Measurements from ENCODE around the gene DMBT1.

The DMBT1 gene

DNA sequence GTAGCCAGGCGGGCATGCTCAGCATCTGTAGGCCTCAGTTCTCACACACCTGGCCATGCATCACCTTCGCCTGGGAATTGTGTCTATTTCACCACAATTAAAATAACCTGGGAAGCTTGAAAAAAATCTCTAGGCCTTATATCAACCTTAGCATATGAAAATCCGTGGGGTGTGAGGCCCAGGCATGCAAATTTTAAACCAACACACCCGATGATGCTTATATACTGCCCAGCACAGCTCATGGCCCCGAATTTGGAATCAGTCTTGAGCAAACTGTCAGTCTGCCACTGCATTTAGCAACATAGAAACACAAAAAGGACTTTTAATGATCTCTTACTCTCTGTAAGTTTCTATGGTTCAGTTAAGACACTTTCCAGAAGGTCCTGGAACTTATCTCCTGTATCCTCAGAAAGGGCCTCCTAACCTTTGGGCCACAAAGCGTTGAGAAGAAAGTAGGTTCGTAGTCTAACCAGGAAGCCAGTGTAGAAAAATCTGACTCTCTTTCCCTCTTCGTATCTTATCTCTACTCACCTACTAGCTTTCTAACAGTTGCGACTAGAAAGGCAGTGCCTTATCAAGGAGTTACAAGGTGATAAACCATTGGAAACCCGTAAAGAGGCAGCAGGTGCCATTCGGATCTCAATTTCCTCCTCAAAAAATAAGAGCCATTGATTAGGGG is 12.0 kb upstream of the DMBT1 start:
- no peak for DNase-seq (ENCODE audit: low read depth)

DNA sequence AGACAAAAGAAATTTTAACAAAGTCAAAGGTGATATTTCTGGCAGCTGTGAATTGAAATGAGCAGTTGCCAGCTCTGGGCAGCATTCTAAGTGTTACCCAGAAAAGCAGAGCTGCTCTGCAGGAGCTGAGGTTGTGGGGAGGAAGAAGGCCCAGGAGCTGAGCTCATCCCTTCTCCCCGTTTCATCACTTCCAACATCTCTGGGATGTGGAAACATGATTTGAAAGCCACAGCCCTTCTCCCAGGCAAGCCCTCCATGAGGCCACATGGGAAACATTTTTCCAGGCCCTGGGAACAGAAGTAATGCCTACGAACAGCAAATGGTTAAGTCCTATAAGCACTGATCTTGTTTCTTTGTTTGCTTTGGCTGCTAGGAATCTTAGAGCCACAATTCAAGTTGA is 10.9 kb upstream of the DMBT1 start:
- DNase-seq (ENCODE audit: low read depth) = no peak

- no peak for DNase-seq (ENCODE audit: low read depth)
These were observed 10.1 kb upstream of the DMBT1 start for GRCh38 chr10:122550427-122550826.

- DNase-seq (ENCODE audit: low read depth) = no peak
These were observed 9.6 kb upstream of the DMBT1 start for GRCh38 chr10:122550983-122551382.

DNA sequence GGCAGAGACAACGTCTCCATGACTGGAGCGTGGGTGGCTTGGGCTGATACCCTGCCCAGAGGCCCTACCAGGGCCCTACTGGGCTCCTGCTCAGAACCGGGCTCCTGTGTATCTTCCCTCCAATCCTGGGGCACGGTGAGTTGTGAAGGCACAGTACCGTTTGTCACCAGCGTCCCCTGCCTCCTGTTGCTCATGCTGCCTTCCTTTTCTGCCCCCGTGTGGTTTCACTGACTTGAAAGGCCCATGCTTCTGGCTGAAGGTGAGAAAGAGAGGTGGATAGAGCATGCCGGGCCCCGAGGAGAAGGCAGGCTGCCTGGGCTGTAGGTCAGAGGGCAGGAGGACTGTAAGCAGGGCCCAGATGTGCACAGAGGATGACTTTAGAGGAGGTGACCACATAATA is 9.1 kb upstream of the DMBT1 start:
- no peak for DNase-seq (ENCODE audit: low read depth)

DNA sequence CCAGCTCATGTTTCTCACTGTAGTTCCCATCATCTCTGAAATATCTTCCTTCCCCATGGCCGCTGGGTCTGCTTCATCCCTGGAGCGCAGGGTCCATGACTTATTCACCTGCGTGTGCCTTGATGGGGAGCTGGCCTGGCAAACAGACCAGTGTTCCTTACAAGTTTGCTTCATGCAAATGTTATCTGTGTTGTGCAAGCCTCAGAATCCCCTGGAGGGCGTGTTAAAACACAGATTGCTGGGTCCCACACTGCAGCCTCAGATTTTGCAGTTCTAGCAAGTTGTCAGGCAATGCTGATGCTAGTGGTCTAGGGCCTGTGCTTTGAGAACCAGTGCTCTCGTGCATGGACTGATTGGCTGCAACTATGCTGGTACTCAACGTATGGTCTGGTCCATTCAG is 7.2 kb upstream of the DMBT1 start:
- no peak for DNase-seq (ENCODE audit: low read depth)

GRCh38 chr10:122554131-122555036 is 6.2 kb upstream of the DMBT1 start:
- no peak for DNase-seq (ENCODE audit: low read depth)

DNA sequence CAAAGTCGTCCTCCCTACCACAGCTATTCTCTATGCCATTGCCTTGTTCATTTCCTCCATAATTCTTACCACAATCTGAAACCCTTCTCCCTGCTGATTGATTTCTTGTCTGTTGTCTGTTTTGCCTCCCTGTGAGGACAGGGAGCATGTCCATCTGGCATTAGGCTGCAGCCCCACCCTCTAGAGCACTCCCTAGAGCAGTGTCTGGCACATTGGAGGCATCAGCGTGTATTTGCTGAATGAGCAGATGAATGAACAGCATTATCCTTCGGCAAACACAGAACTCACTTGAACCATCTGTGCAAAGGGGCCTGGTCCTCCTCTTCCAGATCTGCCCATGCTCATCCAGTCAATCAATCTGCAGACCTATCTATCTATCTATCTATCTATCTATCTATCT is 5.1 kb upstream of the DMBT1 start:
- no peak for DNase-seq (ENCODE audit: low read depth)

DNA sequence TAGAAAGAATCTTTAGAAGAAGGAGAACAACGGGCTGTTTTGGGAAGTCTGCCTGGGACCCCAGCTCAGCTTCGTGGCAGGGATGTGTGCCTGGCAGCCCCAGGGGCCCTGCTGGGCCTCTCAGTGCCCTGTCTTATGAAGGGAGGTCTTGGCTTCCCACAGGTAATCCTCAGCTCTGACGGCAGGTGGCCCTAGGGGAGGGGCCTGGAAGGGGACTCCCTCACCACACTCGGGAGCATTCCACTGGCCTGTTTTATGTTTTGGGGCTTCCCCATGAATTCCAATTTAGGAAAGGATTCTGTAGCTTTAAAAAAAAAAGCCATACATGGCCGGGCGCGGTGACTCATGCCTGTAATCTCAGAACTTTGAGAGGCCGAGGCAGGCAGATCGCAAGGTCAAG is 3.0 kb upstream of the DMBT1 start:
- DNase-seq (ENCODE audit: low read depth) = no peak

GRCh38 chr10:122558452-122558851 is 2.1 kb upstream of the DMBT1 start:
- DNase-seq (ENCODE audit: low read depth) = no peak

DNA sequence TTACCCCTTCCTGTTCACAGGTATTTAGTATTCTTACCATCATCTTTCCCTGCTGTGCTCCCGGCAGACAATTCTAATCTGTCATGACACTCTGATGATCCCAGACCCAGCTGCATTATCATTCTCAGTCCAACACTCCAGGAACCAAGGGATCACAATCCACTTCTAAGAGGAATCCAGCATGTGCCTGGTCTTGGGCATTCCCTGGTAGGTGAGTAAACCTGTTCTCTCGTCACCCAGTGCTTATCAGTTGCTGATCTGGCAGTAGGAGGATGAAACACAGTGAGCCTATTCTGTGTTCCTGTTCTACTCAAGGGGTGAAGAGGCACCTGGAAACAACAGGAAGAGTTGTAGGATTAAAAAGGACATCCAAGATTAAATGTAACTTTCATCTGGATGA is 1.3 kb upstream of the DMBT1 start:
- DNase-seq (ENCODE audit: low read depth) = no peak

DNA sequence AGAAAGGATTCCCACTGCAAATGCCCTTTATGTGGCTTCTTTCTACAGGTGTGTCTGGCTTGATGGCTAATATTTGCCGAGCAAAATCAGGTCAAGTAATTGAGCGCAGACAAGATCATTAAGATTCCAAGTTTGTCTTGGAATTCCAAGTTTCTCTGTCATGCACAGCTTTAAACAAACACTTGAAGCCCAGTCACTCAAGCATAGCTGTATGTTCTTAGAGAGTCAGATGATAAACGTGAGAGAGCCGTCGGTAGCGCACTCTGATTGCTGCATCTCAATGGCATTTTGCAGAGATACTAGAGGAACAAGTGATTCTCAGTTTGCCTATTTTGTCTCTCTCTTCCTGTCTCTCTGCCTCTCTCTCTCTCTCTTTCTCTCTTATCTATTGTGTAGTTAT is 658 bp downstream of the DMBT1 start:
- no peak for DNase-seq (ENCODE audit: low read depth)

DNA sequence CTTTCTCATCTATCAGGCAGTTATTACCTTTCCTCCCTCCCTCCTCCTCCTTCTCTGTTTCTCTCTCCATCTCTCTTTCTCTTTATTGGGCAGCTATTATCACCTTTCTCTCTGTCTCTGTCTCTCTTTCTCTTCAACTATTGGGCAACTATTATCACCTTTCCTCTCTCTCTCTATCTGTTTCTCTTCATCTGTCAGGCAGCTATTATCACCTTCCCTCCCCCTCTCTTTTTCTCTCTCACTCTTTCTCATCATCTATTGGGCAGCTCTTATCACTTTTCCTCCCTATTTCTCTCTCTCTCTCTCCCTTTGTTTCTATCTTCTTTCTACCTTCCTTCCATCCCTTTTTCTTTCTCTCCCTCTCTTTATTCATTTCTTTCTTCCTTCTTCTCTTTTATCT is 1.2 kb downstream of the DMBT1 start:
- DNase-seq (ENCODE audit: low read depth) = no peak

- no peak for DNase-seq (ENCODE audit: low read depth)
These were observed 4.4 kb downstream of the DMBT1 start for GRCh38 chr10:122564980-122565379.

GRCh38 chr10:122565766-122566206 is 5.2 kb downstream of the DMBT1 start:
- peak; percentile 84 for DNase-seq (ENCODE audit: low read depth)

GRCh38 chr10:122566632-122567031 is 6.1 kb downstream of the DMBT1 start:
- DNase-seq (ENCODE audit: low read depth) = no peak

GRCh38 chr10:122567056-122567660 is 6.6 kb downstream of the DMBT1 start:
- DNase-seq (ENCODE audit: low read depth) = no peak

- DNase-seq (ENCODE audit: low read depth) = no peak
These were observed 8.0 kb downstream of the DMBT1 start for GRCh38 chr10:122568551-122568950.

DNA sequence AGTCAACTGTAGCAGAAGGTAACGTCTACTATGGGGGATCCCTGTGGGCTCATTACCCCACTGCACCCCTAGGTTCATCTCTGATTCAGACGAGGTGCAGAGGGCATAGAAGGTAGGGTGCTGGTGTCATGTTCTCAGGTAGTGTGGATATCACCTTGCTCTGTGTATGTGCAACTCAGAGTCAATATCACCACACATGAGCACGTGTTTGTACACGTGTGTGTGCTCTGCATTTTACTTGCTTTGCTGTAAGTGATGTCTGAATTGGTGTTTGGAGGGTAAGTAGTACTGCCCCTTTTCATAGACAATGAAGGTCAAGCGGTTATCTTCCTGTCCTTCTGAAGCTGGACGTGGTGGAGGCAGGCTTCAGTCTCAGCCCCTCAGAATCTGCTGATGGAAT is 10.4 kb downstream of the DMBT1 start:
- no peak for DNase-seq (ENCODE audit: low read depth)

DNA sequence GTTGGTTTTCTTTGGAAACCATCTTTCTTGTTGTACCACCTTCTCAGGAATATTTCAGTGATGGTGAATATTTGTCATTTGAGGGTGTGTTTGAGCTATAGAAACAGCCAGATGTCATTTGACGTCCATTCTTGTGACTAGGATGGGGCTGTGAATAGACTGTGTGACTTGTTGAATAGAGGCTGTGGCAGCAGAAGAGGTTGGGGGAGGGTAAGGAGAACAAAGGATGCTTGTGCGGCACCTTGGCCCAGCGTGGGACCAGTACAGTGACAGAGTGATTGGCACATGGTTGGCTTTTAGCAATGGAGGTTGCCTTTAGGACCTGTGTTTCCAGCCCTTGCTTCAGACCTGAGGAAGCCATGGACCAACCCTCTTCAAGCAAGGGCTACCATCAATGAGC is 11.3 kb downstream of the DMBT1 start:
- DNase-seq (ENCODE audit: low read depth) = no peak

DNA sequence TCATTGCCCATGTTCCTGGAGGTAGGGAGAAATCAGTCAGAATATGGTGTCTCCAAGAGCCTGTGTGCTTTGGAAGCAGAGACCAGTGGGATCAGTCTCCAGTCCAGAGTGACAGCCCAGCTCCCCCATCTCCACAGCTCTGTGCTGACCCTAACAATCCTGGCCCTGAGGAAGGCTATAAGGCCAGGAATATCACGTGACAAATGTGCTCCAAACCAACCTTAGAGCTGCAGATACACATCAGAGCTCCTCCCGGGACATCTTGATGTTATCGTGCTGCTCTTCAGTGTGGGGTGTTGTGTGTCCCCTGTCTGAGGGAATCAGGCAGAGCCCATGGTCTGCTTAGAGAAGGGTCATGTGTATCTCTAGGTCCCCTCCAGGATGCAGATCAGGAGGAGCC is 15.2 kb downstream of the DMBT1 start:
- no peak for DNase-seq (ENCODE audit: low read depth)

DNA sequence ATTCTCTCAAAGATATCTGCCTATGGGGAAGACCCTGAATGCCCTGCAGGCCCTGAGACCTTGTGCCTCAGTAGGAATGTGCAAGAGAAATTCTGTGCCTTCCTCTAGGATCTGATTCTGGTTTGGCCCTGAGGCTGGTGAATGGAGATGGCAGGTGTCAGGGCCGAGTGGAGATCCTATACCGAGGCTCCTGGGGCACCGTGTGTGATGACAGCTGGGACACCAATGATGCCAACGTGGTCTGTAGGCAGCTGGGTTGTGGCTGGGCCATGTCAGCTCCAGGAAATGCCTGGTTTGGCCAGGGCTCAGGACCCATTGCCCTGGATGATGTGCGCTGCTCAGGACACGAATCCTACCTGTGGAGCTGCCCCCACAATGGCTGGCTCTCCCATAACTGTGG is 15.7 kb downstream of the DMBT1 start:
- DNase-seq (ENCODE audit: low read depth) = no peak

GRCh38 chr10:122577311-122577885 is 16.8 kb downstream of the DMBT1 start:
- DNase-seq (ENCODE audit: low read depth) = no peak
